NCI-H526 (cell line): ENCODE data around the gene C3orf18.
"Not testable (repeated sequence)": the region's sequence is repeated elsewhere in the genome, so short reads cannot be mapped to it uniquely, and the experiment has no call there.

Experiments
- DNase-seq, 2 experiments: peaks; one replicate each; lab custom pipeline; 2025; lab: John Stamatoyannopoulos, UW

Gene C3orf18

DNA sequence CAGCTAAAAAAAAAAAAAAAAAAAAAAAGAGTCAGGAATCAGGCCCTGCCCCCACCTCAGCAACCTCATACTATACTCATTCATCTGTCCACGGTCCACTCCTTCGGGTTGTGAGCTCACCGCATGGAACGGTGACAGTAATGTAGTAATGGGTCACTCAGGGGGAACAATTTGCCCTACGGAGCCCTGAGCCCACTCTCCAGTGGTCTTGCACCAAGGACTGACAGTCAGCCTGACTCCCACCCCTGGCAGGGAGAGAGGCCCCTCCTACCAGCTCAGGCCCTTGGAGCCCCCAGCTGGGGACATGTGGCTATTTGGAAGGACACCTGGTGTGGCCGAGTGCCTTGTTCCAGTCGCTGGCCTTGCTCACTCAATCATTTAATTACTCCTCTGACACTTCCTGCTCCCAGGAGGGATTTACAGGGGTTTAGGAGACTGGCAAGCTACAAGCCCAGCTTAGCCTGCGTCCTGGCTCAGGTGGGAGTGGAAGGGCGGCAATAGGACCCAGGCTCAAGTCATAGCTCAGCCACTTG lies 44.2 kb downstream of the C3orf18 start:
- peak in 1 of 2 experiments; percentile 42 for DNase-seq

DNA sequence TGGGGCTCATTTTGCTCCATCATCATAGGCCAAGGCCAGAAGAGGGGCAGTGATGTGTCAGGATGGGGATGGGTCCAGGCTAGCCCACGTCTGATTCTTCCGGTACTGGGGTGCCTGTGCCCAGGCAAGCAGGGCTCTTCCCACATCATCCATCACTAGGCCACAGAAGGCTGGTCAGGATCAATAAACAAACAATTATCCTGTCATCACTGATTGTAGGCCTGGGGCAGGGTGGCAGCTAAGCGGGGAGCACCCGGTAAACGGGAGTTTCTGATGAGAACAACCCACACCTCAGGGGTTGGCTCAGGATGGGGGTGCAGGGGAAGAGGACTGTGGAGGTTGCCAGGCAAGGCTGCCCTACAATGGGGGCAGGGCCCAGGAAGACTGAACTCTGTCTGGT lies 46.0 kb downstream of the C3orf18 start:
- no peak for DNase-seq

DNA sequence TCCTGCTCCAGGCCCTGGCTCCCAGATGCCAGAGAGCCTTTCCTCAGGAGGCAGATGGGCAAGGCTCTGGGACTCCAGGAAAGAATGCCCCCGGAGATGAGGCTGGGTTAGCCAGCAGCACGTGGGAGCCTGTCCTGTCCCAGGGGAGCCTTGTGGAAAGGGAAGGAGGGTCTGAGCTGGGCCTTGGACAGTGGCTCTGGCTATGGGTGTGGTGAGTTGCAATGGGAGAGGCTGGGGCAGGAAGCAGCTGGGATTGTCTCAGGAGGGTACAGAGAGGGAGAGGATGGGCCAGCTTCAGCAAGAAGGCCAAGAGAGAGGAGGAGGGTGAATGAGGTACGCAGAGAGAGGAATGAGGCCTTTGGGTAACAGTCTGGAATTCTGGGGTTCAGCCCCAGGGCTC lies 46.7 kb downstream of the C3orf18 start:
- peak in 1 of 2 experiments; percentile 39 for DNase-seq

DNA sequence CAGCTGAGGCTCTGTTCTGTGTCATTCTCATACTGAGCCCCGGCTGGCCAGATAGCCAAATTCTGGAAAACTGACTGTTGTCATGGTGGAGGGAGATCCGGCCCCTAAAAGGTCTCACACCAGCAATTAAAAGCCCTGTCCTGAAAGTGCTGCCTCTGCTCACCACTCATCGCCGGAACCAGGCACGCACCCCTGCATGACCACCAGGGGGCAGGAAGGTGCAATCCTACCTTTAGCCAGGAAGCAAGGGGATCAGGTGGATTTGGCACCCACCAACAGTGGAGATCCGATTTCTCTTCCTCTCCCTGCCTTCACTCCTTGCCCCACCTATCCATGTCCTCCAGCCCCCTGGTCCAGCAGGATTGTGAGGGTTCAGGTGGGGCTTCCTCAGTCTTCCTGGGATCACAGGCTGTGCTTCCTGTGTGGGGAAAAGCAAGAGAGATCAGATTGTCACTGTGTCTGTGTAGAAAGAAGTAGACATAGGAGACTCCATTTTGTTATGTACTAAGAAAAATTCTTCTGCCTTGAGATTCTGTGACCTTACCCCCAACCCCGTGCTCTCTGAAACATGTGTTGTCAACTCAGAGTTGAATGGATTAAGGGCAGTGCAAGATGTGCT lies 48.0 kb downstream of the C3orf18 start:
- DNase-seq, result peak; percentile 24 to 81

DNA sequence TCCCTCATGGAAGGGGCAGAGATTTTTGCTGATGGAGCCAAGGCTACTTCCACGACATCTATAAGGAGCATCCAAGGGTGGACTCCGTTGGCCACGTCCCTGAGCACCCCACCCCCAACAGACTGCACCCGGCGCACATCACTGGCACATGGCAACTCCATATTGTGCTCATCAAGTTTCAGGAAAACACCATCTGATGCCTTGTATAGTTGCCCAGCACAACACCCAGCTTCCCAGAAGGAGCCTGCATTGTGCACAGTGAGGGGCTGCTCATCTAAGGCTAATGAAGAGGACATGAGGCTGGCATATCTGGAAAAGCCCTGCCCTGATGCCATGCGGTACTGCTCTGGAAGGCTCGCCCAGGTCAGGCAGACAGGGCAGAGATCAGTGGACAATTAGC lies 49.1 kb downstream of the C3orf18 start:
- DNase-seq, result no peak

DNA sequence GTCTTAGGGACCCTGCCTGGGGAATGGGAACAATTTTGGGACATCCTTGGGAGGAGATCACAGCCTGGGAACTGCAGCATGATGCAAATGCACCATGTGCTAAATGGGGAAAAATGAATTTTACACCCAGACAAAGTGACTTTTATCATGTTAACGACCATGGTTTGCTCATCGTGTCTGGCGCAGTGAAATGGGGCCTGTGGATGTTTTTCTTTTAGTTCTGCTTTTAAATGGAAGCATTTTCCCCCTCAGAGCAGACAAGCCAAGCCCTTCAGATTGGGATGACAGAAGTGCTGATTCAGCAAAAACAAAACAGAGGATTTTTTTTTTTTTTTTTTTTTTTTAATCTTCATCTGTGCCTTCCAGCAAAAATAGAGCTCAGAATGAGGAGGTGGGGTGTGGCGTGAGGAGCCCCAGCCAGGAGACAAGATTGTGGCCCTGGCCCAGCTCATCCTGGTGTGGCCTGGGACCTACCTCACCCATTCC lies 49.8 kb downstream of the C3orf18 start:
- no peak for DNase-seq

DNA sequence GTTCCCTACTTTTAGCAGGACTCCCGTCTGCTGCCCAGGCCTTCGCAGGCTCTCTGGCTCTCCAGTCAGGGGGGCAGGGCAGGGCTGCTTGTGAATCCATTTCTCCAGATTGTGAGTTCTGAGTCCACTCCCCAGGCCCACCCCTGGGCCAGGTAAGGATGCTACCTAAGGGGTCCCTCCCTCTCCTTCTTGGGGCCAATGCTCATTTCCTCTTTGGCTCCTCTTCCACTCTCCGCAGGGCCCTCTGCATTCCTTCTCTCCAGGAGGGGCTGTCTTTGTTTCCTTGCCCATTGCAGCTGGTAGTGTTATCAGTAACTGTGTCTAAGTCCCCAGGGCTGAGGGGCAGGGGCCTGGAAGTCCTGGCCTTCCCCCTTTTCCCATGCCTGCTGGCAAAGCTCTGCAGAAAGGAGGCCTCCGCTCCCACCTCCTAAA lies 51.1 kb downstream of the C3orf18 start:
- DNase-seq, result peak in 1 of 2 experiments; percentile 52

DNA sequence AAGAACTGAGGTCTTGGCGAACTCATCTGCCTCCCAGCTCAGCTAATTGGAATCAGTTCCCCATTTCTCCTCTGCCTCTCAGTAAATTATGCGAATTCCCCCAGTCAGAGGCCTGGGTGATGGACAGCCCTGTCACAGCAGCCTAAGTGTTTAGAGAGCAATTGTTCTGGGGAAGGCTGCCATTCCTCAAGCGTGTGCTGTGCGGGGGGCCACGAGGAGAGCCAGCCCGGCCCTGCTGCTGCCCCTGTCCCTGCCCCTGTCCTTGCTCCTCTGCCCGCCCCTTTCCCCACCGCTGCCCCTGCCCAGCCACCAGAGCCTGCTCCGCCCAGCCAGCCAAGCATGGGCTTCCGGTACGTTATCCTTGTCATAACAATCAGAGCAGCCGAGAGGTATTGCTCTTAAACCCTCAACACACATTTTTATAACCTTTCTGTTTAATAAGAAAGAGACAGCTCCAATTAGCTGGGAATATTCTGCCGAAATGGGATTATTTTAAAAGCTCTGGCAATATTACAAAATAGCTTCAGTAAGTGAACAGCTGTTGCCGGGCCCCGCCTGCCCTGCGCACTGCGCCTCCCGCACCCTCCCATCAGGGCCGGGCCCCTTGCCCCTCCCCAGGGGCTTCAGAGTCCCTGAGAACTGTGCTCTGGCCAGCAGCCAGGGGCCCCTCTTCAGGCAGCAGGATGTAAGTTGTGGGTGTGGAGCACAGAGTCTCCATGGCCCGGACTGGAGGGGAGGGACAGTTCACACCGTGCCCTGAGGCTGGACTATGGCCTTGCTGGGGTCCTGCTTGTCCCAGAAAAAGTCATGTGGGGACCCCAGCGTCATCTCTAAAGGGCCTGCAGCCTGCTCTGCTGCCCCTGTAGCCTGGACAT lies 51.7 kb downstream of the C3orf18 start:
- DNase-seq, result peak; percentile 54 to 85

DNA sequence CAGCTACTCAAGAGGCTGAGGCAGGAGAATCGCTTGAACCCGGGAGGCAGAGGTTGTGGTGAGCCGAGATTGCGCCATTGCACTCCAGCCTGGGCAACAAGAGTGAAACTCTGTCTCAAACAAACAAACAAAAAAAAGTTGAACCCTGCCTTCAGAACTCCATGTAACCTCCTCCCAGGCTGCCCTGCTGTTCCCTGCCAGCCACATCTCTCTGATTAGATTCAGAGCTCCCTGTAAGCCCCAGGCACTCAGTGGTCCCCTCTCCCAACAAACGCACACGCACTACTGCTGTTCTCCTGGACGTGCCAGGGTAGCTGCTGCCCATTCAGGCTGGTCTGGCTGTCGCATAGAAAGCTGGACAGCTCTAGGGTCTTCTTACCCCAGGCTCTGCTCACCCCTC lies 54.6 kb downstream of the C3orf18 start:
- not testable (repeated sequence) for DNase-seq

DNA sequence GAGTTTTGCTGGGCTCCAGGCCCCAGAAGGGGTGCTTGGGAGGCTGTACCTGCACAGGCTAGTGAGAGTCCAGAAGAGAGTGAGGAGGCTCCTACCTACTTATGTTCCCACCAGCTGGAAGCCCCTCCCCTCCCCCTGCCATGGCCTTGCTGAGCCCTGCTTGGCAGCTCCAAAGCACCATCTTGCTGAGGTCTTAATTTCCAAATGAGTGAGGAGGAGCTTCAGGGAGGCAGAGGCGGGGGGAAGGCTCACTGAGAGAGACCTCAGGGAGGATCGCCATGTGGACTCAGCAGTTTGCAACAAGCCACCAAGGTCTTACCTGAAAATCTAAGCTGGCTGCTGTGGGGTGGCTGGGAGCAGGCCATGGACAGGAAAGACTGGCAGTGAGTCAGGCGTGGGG lies 55.4 kb downstream of the C3orf18 start:
- no peak for DNase-seq

DNA sequence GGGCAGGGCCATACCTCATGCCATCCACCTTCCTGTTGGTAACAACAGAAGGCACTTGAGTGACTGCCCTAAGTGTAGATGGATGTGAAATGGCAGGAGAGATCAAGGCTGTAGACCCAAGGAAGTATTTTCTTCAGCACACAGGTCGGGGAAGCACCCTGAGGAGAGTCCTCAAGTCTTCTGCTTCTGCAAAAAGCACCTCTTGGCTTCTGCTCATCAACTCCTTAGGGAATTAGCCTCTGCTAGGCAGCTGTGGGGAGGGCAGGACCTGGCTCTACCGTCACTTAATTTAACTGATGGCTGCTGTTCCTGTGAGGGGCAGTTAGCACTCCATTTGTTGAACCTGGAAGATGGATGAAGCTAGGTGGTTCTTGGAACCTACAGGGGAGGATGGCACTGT lies 57.2 kb downstream of the C3orf18 start:
- no peak for DNase-seq

DNA sequence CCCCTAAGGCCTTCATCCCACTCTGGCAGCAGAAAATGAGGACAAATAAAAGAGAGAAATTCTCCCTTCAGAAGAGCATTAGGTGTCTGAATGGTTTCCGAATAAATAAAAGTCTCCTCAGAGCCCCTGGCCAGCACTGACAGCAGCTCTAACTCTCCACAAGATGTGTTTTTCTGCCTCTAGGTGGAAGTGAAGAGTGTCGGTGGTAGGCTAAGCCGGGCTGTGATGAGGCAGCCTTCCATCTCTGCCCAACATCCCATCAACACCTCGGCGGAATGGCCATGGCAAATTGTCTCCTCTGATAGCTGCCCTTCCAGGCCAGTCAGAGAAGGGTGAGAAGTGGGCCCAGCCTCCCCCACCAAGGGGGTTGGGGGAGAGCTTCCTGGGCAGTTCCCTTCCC lies 57.8 kb downstream of the C3orf18 start:
- no peak for DNase-seq

DNA sequence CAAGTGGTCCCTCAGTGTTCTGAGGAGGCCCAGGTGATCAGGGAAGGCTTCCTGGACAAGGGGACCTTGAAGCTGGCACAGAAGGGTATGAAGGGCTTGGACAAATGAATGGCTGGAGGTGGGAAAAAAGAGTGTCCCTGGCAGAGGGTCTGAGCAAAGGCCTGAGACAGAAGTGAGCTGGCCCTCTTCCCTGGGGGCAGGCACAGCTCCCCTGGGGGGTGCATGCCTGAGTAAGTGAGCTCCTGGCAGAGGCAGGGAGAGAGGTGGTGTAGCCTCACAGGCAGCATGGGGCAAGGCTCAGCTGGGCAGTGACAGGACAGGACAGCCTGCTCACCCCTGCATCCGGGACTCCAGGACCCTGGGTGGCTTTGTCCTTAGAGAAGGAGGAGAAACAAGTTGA lies 58.7 kb downstream of the C3orf18 start:
- DNase-seq, result no peak
